ENCODE results near the gene CCDC28B. TPM values are rescaled to one million over a fixed set of nuclear protein-coding genes. Genes with fewer than 3 reads are reported as not detected.

Gene CCDC28B
- total RNA-seq, 4 donors from 2014 or later, result 16.4 to 79.0 (median 56.8) TPM

DNA sequence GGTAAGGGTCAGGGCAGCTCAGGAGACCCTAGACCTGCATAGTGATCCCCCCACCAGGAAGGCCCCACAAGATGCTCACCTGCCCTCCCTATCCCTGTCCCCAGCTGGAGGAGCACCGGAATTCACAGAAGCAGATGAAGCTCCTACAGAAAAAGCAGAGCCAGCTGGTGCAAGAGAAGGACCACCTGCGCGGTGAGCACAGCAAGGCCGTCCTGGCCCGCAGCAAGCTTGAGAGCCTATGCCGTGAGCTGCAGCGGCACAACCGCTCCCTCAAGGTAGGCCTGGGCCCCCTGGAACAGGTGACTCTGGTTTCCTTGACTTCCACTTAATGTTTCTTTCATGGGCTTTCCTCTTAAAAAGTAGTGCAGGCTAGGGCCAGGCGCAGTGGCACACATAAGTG, 12.5 kb upstream of the CCDC28B start:
- ATAC-seq (no peak), DNase-seq (no peak)
- Histone ChIP-seq H3K27ac (no peak overlapping the region), H3K9me3 (no peaks in the 10 kb centered on the region), H3K36me3 (peaks cover 4 to 83% of the 10 kb centered on the region in 2 donors), H3K4me1 (peaks cover 12 to 18% of the 10 kb centered on the region in 2 donors), H3K4me3 (no peak overlapping the region), H3K27me3 (no peaks in the 10 kb centered on the region)
- intact Hi-C loops (cut with DNase I; ENCODE audit: low total_unique reads) (no loop called here), in situ Hi-C loops (cut with MboI; ENCODE audit: low sequenced_read_pairs in 4 of 4) (no loop called here)
- no peak for TF ChIP-seq POLR2A (IDR thresholded peaks at IDR 0.05)
- TF ChIP-seq, protein P1, sequence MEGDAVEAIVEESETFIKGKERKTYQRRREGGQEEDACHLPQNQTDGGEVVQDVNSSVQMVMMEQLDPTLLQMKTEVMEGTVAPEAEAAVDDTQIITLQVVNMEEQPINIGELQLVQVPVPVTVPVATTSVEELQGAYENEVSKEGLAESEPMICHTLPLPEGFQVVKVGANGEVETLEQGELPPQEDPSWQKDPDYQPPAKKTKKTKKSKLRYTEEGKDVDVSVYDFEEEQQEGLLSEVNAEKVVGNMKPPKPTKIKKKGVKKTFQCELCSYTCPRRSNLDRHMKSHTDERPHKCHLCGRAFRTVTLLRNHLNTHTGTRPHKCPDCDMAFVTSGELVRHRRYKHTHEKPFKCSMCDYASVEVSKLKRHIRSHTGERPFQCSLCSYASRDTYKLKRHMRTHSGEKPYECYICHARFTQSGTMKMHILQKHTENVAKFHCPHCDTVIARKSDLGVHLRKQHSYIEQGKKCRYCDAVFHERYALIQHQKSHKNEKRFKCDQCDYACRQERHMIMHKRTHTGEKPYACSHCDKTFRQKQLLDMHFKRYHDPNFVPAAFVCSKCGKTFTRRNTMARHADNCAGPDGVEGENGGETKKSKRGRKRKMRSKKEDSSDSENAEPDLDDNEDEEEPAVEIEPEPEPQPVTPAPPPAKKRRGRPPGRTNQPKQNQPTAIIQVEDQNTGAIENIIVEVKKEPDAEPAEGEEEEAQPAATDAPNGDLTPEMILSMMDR (IDR thresholded peaks at IDR 0.05 in 4 of 5, conservative IDR thresholded peaks at IDR 0.05 in 1 of 5), result no peak

DNA sequence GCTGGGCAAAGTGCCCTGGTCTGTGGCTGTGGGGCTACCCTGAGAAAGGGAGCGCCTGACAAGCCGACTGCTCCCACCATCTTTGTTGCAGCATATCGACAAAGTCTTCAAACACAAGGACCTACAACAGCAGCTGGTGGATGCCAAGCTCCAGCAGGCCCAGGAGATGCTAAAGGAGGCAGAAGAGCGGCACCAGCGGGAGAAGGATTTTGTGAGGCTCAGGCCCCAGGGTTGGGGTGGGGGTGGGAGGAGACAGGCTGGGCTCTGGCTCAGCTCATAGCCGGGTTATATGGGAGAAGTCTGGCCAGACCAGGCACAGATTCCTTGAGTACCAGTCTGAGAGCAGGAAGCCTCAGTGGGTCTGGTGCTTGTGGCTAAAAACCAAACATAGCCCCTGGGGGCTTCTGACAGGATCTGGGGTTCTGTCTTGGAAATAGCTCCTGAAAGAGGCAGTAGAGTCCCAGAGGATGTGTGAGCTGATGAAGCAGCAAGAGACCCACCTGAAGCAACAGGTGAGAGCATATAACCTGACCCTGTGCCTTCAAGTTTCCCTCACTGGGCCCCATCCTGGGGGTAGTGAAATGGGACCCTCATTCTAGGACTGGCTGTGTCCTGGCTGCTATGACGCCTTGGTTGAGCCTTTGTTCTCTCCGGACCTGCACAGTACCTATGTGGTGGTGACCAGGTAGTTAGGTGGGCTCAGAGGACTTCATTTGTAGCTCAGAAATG, 8.0 kb upstream of the CCDC28B start:
- no peak overlapping the region for H3K4me3 ChIP-seq
- H3K4me1 ChIP-seq, result peaks cover 10 to 20% of the 10 kb centered on the region in 2 donors
- H3K9me3 ChIP-seq, result no peaks in the 10 kb centered on the region
- in situ Hi-C loops (cut with MboI; ENCODE audit: low sequenced_read_pairs in 4 of 4), result no loop called here
- intact Hi-C loops (cut with DNase I; ENCODE audit: low total_unique reads), result no loop called here
- no peaks in the 10 kb centered on the region for H3K27me3 ChIP-seq
- DNase-seq, result no peak
- no peak for ATAC-seq
- H3K27ac ChIP-seq, result no peak overlapping the region
- peaks cover 6 to 90% of the 10 kb centered on the region in 2 donors for H3K36me3 ChIP-seq
- TF ChIP-seq, protein P1 (IDR thresholded peaks at IDR 0.05 in 4 of 5, conservative IDR thresholded peaks at IDR 0.05 in 1 of 5), result no peak
- no peak for TF ChIP-seq POLR2A (IDR thresholded peaks at IDR 0.05)

DNA sequence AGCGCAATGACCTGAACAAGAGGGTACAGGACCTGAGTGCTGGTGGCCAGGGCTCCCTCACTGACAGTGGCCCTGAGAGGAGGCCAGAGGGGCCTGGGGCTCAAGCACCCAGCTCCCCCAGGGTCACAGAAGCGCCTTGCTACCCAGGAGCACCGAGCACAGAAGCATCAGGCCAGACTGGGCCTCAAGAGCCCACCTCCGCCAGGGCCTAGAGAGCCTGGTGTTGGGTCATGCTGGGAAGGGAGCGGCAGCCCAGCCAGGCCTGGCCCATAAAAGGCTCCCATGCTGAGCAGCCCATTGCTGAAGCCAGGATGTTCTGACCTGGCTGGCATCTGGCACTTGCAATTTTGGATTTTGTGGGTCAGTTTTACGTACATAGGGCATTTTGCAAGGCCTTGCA, 5.4 kb upstream of the CCDC28B start:
- in situ Hi-C loops (cut with MboI; ENCODE audit: low sequenced_read_pairs in 4 of 4) (no loop called here), intact Hi-C loops (cut with DNase I; ENCODE audit: low total_unique reads) (no loop called here)
- H3K4me1 ChIP-seq, result peaks cover 32 to 44% of the 10 kb centered on the region in 2 donors
- ATAC-seq (no peak), DNase-seq (no peak)
- TF ChIP-seq, protein P1 (IDR thresholded peaks at IDR 0.05 in 4 of 5, conservative IDR thresholded peaks at IDR 0.05 in 1 of 5), result no peak
- no peak for TF ChIP-seq POLR2A (IDR thresholded peaks at IDR 0.05)
- H3K4me3 ChIP-seq, result no peak overlapping the region
- H3K9me3 ChIP-seq, result no peaks in the 10 kb centered on the region
- H3K36me3 ChIP-seq, result peaks cover 3 to 64% of the 10 kb centered on the region in 2 donors
- no peaks in the 10 kb centered on the region for H3K27me3 ChIP-seq
- peak overlapping the region in 3 of 4 donors; percentile 31 to 99 (median 98) for H3K27ac ChIP-seq

DNA sequence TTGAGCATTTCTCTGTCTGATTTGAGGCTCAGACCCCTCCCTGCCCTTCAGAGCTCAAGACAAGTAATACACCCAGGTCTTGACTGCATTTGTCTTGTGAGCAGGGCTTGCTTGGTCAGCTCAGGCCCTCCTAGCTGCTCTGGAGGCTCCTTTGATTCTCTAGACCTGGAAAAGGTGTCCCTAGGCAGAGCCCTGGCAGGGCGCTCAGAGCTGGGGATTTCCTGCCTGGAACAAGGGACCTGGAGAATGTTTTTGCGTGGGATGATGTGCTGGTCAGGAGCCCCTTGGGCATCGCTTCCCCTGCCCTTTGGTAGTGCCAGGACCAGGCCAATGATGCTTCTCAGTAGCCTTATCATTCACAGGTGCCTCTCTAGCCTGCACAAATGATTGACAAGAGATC, 4.9 kb upstream of the CCDC28B start:
- Histone ChIP-seq H3K36me3 (peaks cover 3 to 59% of the 10 kb centered on the region in 2 donors), H3K4me1 (peaks cover 33 to 45% of the 10 kb centered on the region in 2 donors), H3K9me3 (no peaks in the 10 kb centered on the region), H3K27ac (peak overlapping the region in 3 of 4 donors; percentile 86 to 99 (median 98)), H3K4me3 (no peak overlapping the region), H3K27me3 (no peaks in the 10 kb centered on the region)
- in situ Hi-C loops (cut with MboI; ENCODE audit: low sequenced_read_pairs in 4 of 4) (no loop called here), intact Hi-C loops (cut with DNase I; ENCODE audit: low total_unique reads) (no loop called here)
- DNase-seq (no peak), ATAC-seq (no peak)
- TF ChIP-seq, protein P1 (IDR thresholded peaks at IDR 0.05 in 4 of 5, conservative IDR thresholded peaks at IDR 0.05 in 1 of 5), result no peak
- TF ChIP-seq POLR2A (IDR thresholded peaks at IDR 0.05), result no peak
